GM23248 (cell line): Measurements from ENCODE around the gene GABBR1. TPM values are rescaled to one million over a fixed set of nuclear protein-coding genes. Genes with fewer than 3 reads are reported as not detected.

Experiments
- DNase-seq: peaks from one replicate; pipeline ENCODE4 v3.0.0-alpha.2; 2015
- H2AFZ ChIP-seq: fragments of 200-600 bp; sonication (generic); 2 replicates; pipeline ENCODE4 v1.6.1; 2016; ENCODE audit warnings: antibody characterized with exemption
- H3F3A ChIP-seq: fragments of 200-600 bp; sonication (generic); 2 replicates; pipeline ENCODE4 v1.6.1; 2016; ENCODE audit warnings: mild to moderate bottlenecking, antibody characterized with exemption, mixed run types; ENCODE audit not compliant: insufficient read depth
- H3K27ac ChIP-seq: fragments of 200-600 bp; sonication (generic); 2 replicates; pipeline ENCODE4 v1.5.1; 2016; ENCODE audit warnings: mild to moderate bottlenecking
- H3K27me3 ChIP-seq: fragments of 200-600 bp; sonication (generic); replicated peaks from 2 replicates; pipeline ENCODE4 v1.6.1; 2016; ENCODE audit warnings: mild to moderate bottlenecking; ENCODE audit not compliant: insufficient read depth
- H3K36me3 ChIP-seq: fragments of 200-600 bp; sonication (generic); 2 replicates; pipeline ENCODE4 v1.6.1; 2016; ENCODE audit warnings: low read depth, mild to moderate bottlenecking
- H3K4me1 ChIP-seq: fragments of 200-600 bp; sonication (generic); 2 replicates; pipeline ENCODE4 v1.6.1; 2016; ENCODE audit warnings: mild to moderate bottlenecking; ENCODE audit not compliant: insufficient read depth
- H3K4me2 ChIP-seq: fragments of 200-600 bp; sonication (generic); one replicate; pipeline ENCODE4 v1.6.1; 2016; ENCODE audit warnings: mild to moderate bottlenecking; ENCODE audit not compliant: unreplicated experiment
- H3K4me3 ChIP-seq: fragments of 200-600 bp; sonication (generic); 2 replicates; pipeline ENCODE4 v1.5.1; 2016; ENCODE audit warnings: mild to moderate bottlenecking
- H3K79me2 ChIP-seq: fragments of 200-600 bp; sonication (generic); 2 replicates; pipeline ENCODE4 v1.6.1; 2016; ENCODE audit warnings: mild to moderate bottlenecking; ENCODE audit not compliant: insufficient read depth
- H3K9ac ChIP-seq: fragments of 200-600 bp; sonication (generic); 2 replicates; pipeline ENCODE4 v1.6.1; 2016; ENCODE audit warnings: mild to moderate bottlenecking
- H3K9me2 ChIP-seq: fragments of 200-600 bp; sonication (generic); 2 replicates; pipeline ENCODE4 v1.6.1; 2016; ENCODE audit warnings: mixed run types, mild to moderate bottlenecking, moderate library complexity; ENCODE audit not compliant: insufficient read depth
- H3K9me3 ChIP-seq: fragments of 200-600 bp; sonication (generic); one replicate; pipeline ENCODE4 v1.6.1; 2017; ENCODE audit warnings: low read depth
- H4K20me1 ChIP-seq: fragments of 200-600 bp; sonication (generic); 2 replicates; pipeline ENCODE4 v1.6.0; 2016; ENCODE audit not compliant: insufficient read depth
- EZH2 ChIP-seq: fragments of 200-600 bp; sonication (generic); IDR thresholded peaks from 2 replicates; pipeline ENCODE4 v1.6.1; 2018; ENCODE audit warnings: antibody characterized with exemption, mild to moderate bottlenecking; ENCODE audit not compliant: insufficient read depth, poor library complexity, severe bottlenecking
- EZH2phosphoT487 ChIP-seq: fragments of 200-600 bp; sonication (generic); IDR thresholded peaks from 2 replicates; pipeline ENCODE4 v1.6.1; 2018; ENCODE audit warnings: antibody characterized with exemption, moderate library complexity, mild to moderate bottlenecking, low read depth; ENCODE audit not compliant: insufficient read depth
- WGBS, 2 experiments: methylation state at CpG; one replicate each; pipeline ENCODE4 v1.1.6; 2015 to 2017; ENCODE audit warnings: low lambda C conversion rate in 2 of 2, low coverage in 1 of 2; ENCODE audit errors: missing lambda C conversion rate in 2 of 2; 5-methylcytosine and 5-hydroxymethylcytosine counted together
- in situ Hi-C: fragments of 300-500 bp; cut with MboI; formaldehyde crosslinking; loops from 2 replicates; pipeline ENCODE4 v1.15.0; 2020
- polyA plus RNA-seq: library from polyadenylated mRNA; unstranded; fragments of >200 nt; fragmentation: Nextera tagmentation; extraction: Ambion mirVana; gene quantifications from 2 replicates; pipeline ENCODE4 v1.2.1, GENCODE V29; 2016
- total RNA-seq: library from RNA; depleted of rRNA; stranded (reverse); fragments of >200 nt; shearing (Covaris generic); gene quantifications from 2 replicates; pipeline ENCODE4 v1.2.3, GENCODE V29; 2014

GABBR1 gene
- total and polyA plus RNA-seq, 2 experiments from 2014 or later = 5.3 to 6.1 TPM

DNA sequence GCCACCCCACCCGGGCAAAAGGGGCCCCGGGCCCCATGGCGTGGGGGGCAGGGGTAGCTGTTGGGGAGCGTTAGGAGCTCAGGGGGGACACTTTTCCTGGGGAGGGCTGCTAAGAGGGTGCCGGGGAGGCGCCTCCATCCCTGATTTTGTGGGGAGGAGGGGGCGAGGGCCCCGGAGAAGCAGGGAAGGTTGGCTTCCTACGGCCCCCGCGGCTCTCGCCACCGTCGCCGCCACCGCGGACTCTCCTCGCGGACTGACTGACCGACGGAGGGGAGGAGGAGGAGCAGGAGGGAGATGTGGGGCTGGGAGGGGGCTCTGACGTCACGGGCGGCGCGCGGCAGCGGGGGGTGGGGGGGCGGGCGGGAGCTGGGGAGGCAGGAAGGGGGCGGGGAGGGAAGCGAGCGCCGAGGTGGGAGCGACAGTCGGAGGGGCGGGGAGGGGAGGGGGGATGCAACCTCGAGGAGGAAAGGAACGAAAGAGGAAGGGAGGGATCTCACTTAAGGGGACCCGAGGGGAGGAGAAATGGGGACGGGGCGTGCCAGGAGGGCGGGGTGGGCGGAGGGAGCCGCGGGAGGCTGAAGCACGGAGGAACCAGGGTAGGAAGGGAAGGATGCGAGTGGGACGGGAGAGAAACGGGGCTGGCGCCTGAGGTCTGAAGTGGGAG lies 5.1 kb downstream of the GABBR1 start:
- in situ Hi-C loops = no loop called here
- peak overlapping the region; percentile 83 for H3K9ac ChIP-seq
- WGBS, 2 experiments = 0 to 1% methylated on average over 2 to 51 of the region's 51 CpGs

GRCh38 chr6:29626948-29627754 lies 5.8 kb downstream of the GABBR1 start:
- in situ Hi-C loops = no loop called here
- peaks cover 22% of the 10 kb centered on the region for H3K79me2 ChIP-seq
- no peaks in the 10 kb centered on the region for H3K9me2 ChIP-seq
- TF ChIP-seq EZH2 (no peak), EZH2phosphoT487 (no peak)
- no peaks in the 10 kb centered on the region for H3K36me3 ChIP-seq
- H3K9me3 ChIP-seq = no peaks in the 10 kb centered on the region
- H3K4me3 ChIP-seq = peak overlapping the region; percentile 84
- DNase-seq = peak; percentile 36
- H4K20me1 ChIP-seq = no peaks in the 10 kb centered on the region
- H3K4me1 ChIP-seq = peaks cover 5% of the 10 kb centered on the region; the same call in 1 of the 2 replicates
- WGBS, 2 experiments = 15 to 31% methylated on average over 18 to 31 of the region's 31 CpGs
- H3K9ac ChIP-seq = peak overlapping the region; percentile 83
- H3K27ac ChIP-seq = no peak overlapping the region
- no peaks in the 10 kb centered on the region for H3F3A ChIP-seq
- no peaks in the 10 kb centered on the region for H3K27me3 ChIP-seq
- H3K4me2 ChIP-seq = peak overlapping the region; percentile 77
- H2AFZ ChIP-seq = peak overlapping the region; percentile 79

More for the DNA sequence above, 5.1 kb downstream of the GABBR1 start:
- Histone ChIP-seq H3K9me2 (no peaks in the 10 kb centered on the region), H3K4me2 (peak overlapping the region; percentile 77), H3K79me2 (peaks cover 22% of the 10 kb centered on the region), H3K9me3 (no peaks in the 10 kb centered on the region), H4K20me1 (no peaks in the 10 kb centered on the region), H3K4me1 (peaks cover 5% of the 10 kb centered on the region; the same call in 1 of the 2 replicates), H3K27ac (peak overlapping the region; percentile 42), H3K27me3 (no peaks in the 10 kb centered on the region), H3K36me3 (no peaks in the 10 kb centered on the region), H2AFZ (peak overlapping the region; percentile 93), H3K4me3 (peak overlapping the region; percentile 84), H3F3A (no peaks in the 10 kb centered on the region)
- peak; percentile 84 for DNase-seq
- no peak for TF ChIP-seq EZH2phosphoT487
- TF ChIP-seq EZH2 = no peak

GRCh38 chr6:29625337-29625930 lies 7.5 kb downstream of the GABBR1 start:
- TF ChIP-seq EZH2 (no peak), EZH2phosphoT487 (no peak)
- DNase-seq = no peak
- H3K4me1 ChIP-seq = no peaks in the 10 kb centered on the region; the same call in 1 of the 2 replicates
- H3K9me3 ChIP-seq = no peaks in the 10 kb centered on the region
- no peak overlapping the region for H2AFZ ChIP-seq
- in situ Hi-C loops = no loop called here
- H3F3A ChIP-seq = no peaks in the 10 kb centered on the region
- no peak overlapping the region for H3K9ac ChIP-seq
- H3K36me3 ChIP-seq = no peaks in the 10 kb centered on the region; the same call in 1 of the 2 replicates
- no peaks in the 10 kb centered on the region for H3K9me2 ChIP-seq
- WGBS, 2 experiments = 76% methylated on average over 7 of the region's 7 CpGs
- H3K79me2 ChIP-seq = peaks cover 6% of the 10 kb centered on the region
- H3K4me2 ChIP-seq = no peak overlapping the region
- no peaks in the 10 kb centered on the region for H3K27me3 ChIP-seq
- H3K4me3 ChIP-seq = no peak overlapping the region
- H3K27ac ChIP-seq = no peak overlapping the region
- no peaks in the 10 kb centered on the region for H4K20me1 ChIP-seq

DNA sequence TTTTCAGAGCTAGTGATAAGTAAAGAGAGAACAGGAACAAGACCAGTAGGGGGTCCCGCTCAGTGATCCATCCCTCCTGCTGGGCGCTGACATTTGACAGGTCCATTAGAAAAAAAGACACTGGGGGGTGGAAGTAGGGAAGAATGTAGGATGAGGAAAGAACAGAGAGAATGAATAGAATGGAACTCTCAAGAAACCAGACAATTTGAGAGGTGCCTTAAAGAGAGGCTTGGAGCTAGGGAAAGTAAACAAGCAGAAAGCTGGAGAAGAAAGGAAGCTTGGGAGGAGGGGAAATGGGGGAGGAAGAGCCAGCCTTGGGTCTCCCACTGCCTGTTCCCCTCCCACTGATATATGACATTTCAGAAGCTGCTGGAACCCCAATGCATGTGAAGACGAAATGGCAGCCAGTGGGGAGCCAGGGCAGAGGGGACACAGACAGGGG lies 8.4 kb downstream of the GABBR1 start:
- Histone ChIP-seq H3K79me2 (no peaks in the 10 kb centered on the region), H3K4me3 (no peak overlapping the region), H3K9me3 (no peaks in the 10 kb centered on the region), H3F3A (no peaks in the 10 kb centered on the region), H3K4me2 (no peak overlapping the region), H2AFZ (no peak overlapping the region), H4K20me1 (no peaks in the 10 kb centered on the region), H3K9ac (no peak overlapping the region), H3K27ac (no peak overlapping the region), H3K36me3 (no peaks in the 10 kb centered on the region; the same call in 1 of the 2 replicates), H3K4me1 (no peaks in the 10 kb centered on the region; the same call in 1 of the 2 replicates), H3K27me3 (no peaks in the 10 kb centered on the region), H3K9me2 (no peaks in the 10 kb centered on the region)
- 88 to 90% methylated on average over 3 of the region's 3 CpGs for WGBS, 2 experiments
- in situ Hi-C loops = no loop called here
- DNase-seq = no peak
- TF ChIP-seq EZH2phosphoT487 (no peak), EZH2 (no peak)
